HepG2 (cell line): Measurements from ENCODE around the gene PLXNA4. TPM values are rescaled to one million over a fixed set of nuclear protein-coding genes. Genes with fewer than 3 reads are reported as not detected.

Experiments
- ATAC-seq: fragments of 200-7000 bp; cut with Tn5 transposase; 3 replicates; pipeline ENCODE4 v1.9.1; 2020; ENCODE audit warnings: mild to moderate bottlenecking, moderate library complexity
- BruUV-seq: library from RNA; stranded (reverse); fragments of 400-500 nt; replicated peaks from 2 replicates; lab custom pipeline; 2021; lab: Mats Ljungman, UMichigan
- CTCF ChIA-PET: fragments of 300-600 bp; formaldehyde crosslinking; extraction: SDS; loops from one replicate; lab custom pipeline; 2021; ENCODE audit warnings: low total read pairs, inconsistent platforms, low intra/inter-chr PET ratio; lab: Yijun Ruan, JAX
- POLR2A ChIA-PET: fragments of 350-600 bp; sonication (Branson Sonifier 250); formaldehyde crosslinking; loops from one replicate; lab custom pipeline; 2020; ENCODE audit warnings: antibody characterized with exemption, inconsistent platforms; lab: Yijun Ruan, JAX
- DNase-seq: peaks from one replicate; pipeline ENCODE4 v3.0.0-alpha.2; 2015; ENCODE audit warnings: low spot score
- FAIRE-seq: peaks from 3 replicates; lab custom pipeline; 2011; peaks lifted over from hg19 to GRCh38; lab: Jason Lieb, UNC
- H2AFZ ChIP-seq: one replicate; pipeline ENCODE4 v1.6.1; 2011; ENCODE audit warnings: low read length, inconsistent platforms
- H3K27ac ChIP-seq: fragments of 300-600 bp; 3 replicates; pipeline ENCODE4 v1.8.0; 2011; ENCODE audit warnings: mixed run types, mild to moderate bottlenecking, mixed read lengths, low read length, inconsistent platforms; ENCODE audit not compliant: insufficient read depth; ENCODE audit errors: extremely low read length
- H3K27me3 ChIP-seq, 2 experiments: fragments of 200-600 bp in 1 of 2; 2 replicates in 1 of 2; 3 replicates in 1 of 2; pipeline versions ENCODE4 v1.6.0 to v1.8.0; 2011; ENCODE audit warnings: low read length in 2 of 2, mild to moderate bottlenecking in 2 of 2, moderate library complexity in 2 of 2, inconsistent platforms in 1 of 2; ENCODE audit not compliant: insufficient read depth in 2 of 2, control insufficient read depth in 1 of 2
- H3K36me3 ChIP-seq, 2 experiments: fragments of 200-600 bp in 1 of 2; replicated peaks in 1 of 2; 2 replicates in 1 of 2; 3 replicates in 1 of 2; pipeline versions ENCODE4 v1.5.1 to v1.8.0; 2011; ENCODE audit warnings: low read length in 2 of 2, inconsistent platforms in 1 of 2; ENCODE audit not compliant: insufficient read depth in 2 of 2, control insufficient read depth in 1 of 2
- H3K4me1 ChIP-seq: 2 replicates; pipeline ENCODE4 v1.5.1; 2012; ENCODE audit warnings: low read length, inconsistent platforms; ENCODE audit not compliant: insufficient read depth
- H3K4me2 ChIP-seq: 2 replicates; pipeline ENCODE4 v1.6.0; 2011; ENCODE audit warnings: low read depth, low read length, inconsistent platforms
- H3K4me3 ChIP-seq, 3 experiments: fragments of 200-600 bp in 1 of 3; sonication (generic), shearing (Covaris generic) in 1 of 3; replicated peaks in 1 of 3; 2 replicates each; pipeline ENCODE4 v1.5.1; 2011 to 2016; ENCODE audit warnings: low read length in 3 of 3, inconsistent platforms in 2 of 3, low read depth in 2 of 3, mild to moderate bottlenecking in 2 of 3, control low read depth in 1 of 3, mixed read lengths in 1 of 3; ENCODE audit not compliant: insufficient read depth in 1 of 3
- H3K79me2 ChIP-seq: one replicate; pipeline ENCODE4 v1.6.1; 2011; ENCODE audit warnings: low read length, inconsistent platforms; ENCODE audit not compliant: insufficient read depth
- H3K9ac ChIP-seq: 2 replicates; pipeline ENCODE4 v1.6.0; 2011; ENCODE audit warnings: mild to moderate bottlenecking, low read depth, low read length, inconsistent platforms; ENCODE audit not compliant: insufficient read depth
- H3K9me3 ChIP-seq: 2 replicates; pipeline ENCODE4 v1.5.1; 2012; ENCODE audit warnings: mild to moderate bottlenecking, low read length
- H4K20me1 ChIP-seq: 2 replicates; pipeline ENCODE4 v1.6.0; 2011; ENCODE audit warnings: inconsistent platforms, mild to moderate bottlenecking, low read length, moderate library complexity; ENCODE audit not compliant: insufficient read depth
- ARNTL ChIP-seq: sonication (generic); formaldehyde crosslinking; IDR thresholded peaks from 2 replicates; pipeline ENCODE4 v1.4.0; 2020; ENCODE audit warnings: mild to moderate bottlenecking, missing genetic modification reagents
- CEBPB ChIP-seq: IDR thresholded peaks from 2 replicates; pipeline ENCODE4 v1.6.1; 2011; ENCODE audit warnings: low read depth, low read length, improper control_type of control experiment, borderline replicate concordance
- MBD4 ChIP-seq: IDR thresholded peaks from 2 replicates; pipeline ENCODE4 v1.6.1; 2012; ENCODE audit warnings: low read length, inconsistent platforms, borderline replicate concordance
- NR2F2 ChIP-seq: IDR thresholded peaks from 2 replicates; pipeline ENCODE4 v1.6.1; 2012; ENCODE audit warnings: low read depth, inconsistent platforms, borderline replicate concordance
- PHF8 ChIP-seq: sonication (generic); formaldehyde crosslinking; IDR thresholded peaks from 2 replicates; pipeline ENCODE4 v1.5.0; 2020; ENCODE audit warnings: missing genetic modification reagents
- POLR2A ChIP-seq, 2 experiments: IDR thresholded peaks; 2 replicates each; pipeline ENCODE4 v1.6.1; 2011; ENCODE audit warnings: low read depth in 2 of 2, low read length in 2 of 2, mild to moderate bottlenecking in 1 of 2, moderate library complexity in 1 of 2; ENCODE audit not compliant: insufficient read depth in 1 of 2
- POLR2AphosphoS2 ChIP-seq: IDR thresholded peaks from 2 replicates; pipeline ENCODE4 v1.6.1; 2011; ENCODE audit warnings: low read depth, low read length, improper control_type of control experiment
- SAP130 ChIP-seq: IDR thresholded peaks from 2 replicates; pipeline ENCODE4 v1.6.1; 2016; ENCODE audit warnings: low read depth
- SIN3B ChIP-seq: fragments of 150-350 bp; IDR thresholded peaks from 2 replicates; pipeline ENCODE4 v1.6.1; 2014; ENCODE audit warnings: low read length
- SMARCE1 ChIP-seq: fragments of 450-650 bp; IDR thresholded peaks from 2 replicates; pipeline ENCODE4 v1.6.1; 2017; ENCODE audit warnings: borderline replicate concordance
- SP140L ChIP-seq: sonication (generic); formaldehyde crosslinking; IDR thresholded peaks from 2 replicates; pipeline ENCODE4 v1.4.0; 2020; ENCODE audit warnings: missing genetic modification reagents, borderline replicate concordance
- THRA ChIP-seq: sonication (generic); formaldehyde crosslinking; IDR thresholded peaks from 2 replicates; pipeline ENCODE4 v1.4.0; 2020; ENCODE audit warnings: missing genetic modification reagents, borderline replicate concordance
- ZBTB26 ChIP-seq: IDR thresholded peaks from 2 replicates; pipeline ENCODE4 v1.6.1; 2016; ENCODE audit warnings: missing compliant biosample characterization, missing genetic modification reagents, borderline replicate concordance
- ZKSCAN8 ChIP-seq: IDR thresholded peaks from 2 replicates; pipeline ENCODE4 v1.6.1; 2016; ENCODE audit warnings: borderline replicate concordance, missing genetic modification reagents, missing compliant biosample characterization
- ZNF18 ChIP-seq: sonication (generic); formaldehyde crosslinking; IDR thresholded peaks from 2 replicates; pipeline ENCODE4 v1.8.0; 2022; ENCODE audit warnings: mild to moderate bottlenecking, missing genetic modification reagents; ENCODE audit not compliant: insufficient replicate concordance
- ZNF343 ChIP-seq: sonication (generic); formaldehyde crosslinking; IDR thresholded peaks from 2 replicates; pipeline ENCODE4 v1.4.0; 2020; ENCODE audit warnings: mild to moderate bottlenecking, missing genetic modification reagents
- ZNF446 ChIP-seq: sonication (generic); formaldehyde crosslinking; IDR thresholded peaks from 2 replicates; pipeline ENCODE4 v1.5.0; 2020; ENCODE audit warnings: mild to moderate bottlenecking, missing genetic modification reagents
- ZSCAN20 ChIP-seq: sonication (generic); formaldehyde crosslinking; IDR thresholded peaks from 2 replicates; pipeline ENCODE4 v1.4.0; 2020; ENCODE audit warnings: missing genetic modification reagents, mild to moderate bottlenecking, borderline replicate concordance
- ZXDC ChIP-seq: sonication (generic); formaldehyde crosslinking; IDR thresholded peaks from 2 replicates; pipeline ENCODE4 v1.5.0; 2020; ENCODE audit warnings: mild to moderate bottlenecking, missing genetic modification reagents
- WGBS: methylation state at CpG from one replicate; pipeline ENCODE4 v1.1.6; 2017; ENCODE audit warnings: low lambda C conversion rate; 5-methylcytosine and 5-hydroxymethylcytosine counted together
- in situ Hi-C: cut with HindIII; loops from 2 replicates; pipeline ENCODE4 v1.10.0; 2017; ENCODE audit warnings: low pct_unique_long_range_greater_than_20kb; ENCODE audit not compliant: extremely low pct_ligation_motif_present
- intact Hi-C: fragments of 100-400 bp; cut with micrococcal nuclease; formaldehyde crosslinking; loops from one replicate; pipeline ENCODE4 v1.10.0; 2022; ENCODE audit not compliant: unreplicated experiment
- polyA plus RNA-seq, 8 experiments: library from polyadenylated mRNA; depleted of rRNA in 3 of 8; stranded (reverse) in 7 of 8; unstranded in 1 of 8; fragments of >200 nt; fragmentation: Illumina TruSeq in 4 of 8; extraction: Trizol in 4 of 8; gene quantifications; 2 replicates each; pipeline versions ENCODE4 v1.2.1 to v1.2.3, GENCODE V29; 2011 to 2016; ENCODE audit warnings: low read depth in 4 of 8, missing spikeins in 1 of 8, mixed read lengths in 1 of 8; ENCODE audit not compliant: insufficient read depth in 1 of 8
- total RNA-seq, 5 experiments: library from RNA; depleted of rRNA; stranded (reverse); fragments of >200 nt; fragmentation: Illumina TruSeq; extraction: Trizol; gene quantifications; 2 replicates each; pipeline ENCODE4 v1.2.3, GENCODE V29; 2016; ENCODE audit warnings: low read depth in 1 of 5

The PLXNA4 gene
- total and polyA plus RNA-seq, 2 of the 13 experiments (the other 11 are each of a cell fraction or from before 2014, with no cell fraction given) = 0.01 to 0.04 TPM

GRCh38 chr7:132354527-132354926 is 221.7 kb downstream of the PLXNA4 start (continued):
- TF ChIP-seq ARNTL (CRISPR knock-in tag) = no peak
- TF ChIP-seq PHF8 (CRISPR knock-in tag) = no peak

GRCh38 chr7:132353936-132354335 is 222.3 kb downstream of the PLXNA4 start:
- WGBS = 2% methylated on average over 4 of the region's 5 CpGs
- no TSS peak for BruUV-seq
- TF ChIP-seq ZBTB26 (CRISPR knock-in tag) = no peak
- TF ChIP-seq ZNF18 = no peak
- no peak for TF ChIP-seq SP140L (CRISPR knock-in tag)
- TF ChIP-seq CEBPB = no peak
- TF ChIP-seq ZKSCAN8 = no peak
- no peak for TF ChIP-seq NR2F2
- no peak for TF ChIP-seq SIN3B
- no peak for TF ChIP-seq ZNF446
- no peak for TF ChIP-seq POLR2A (IDR thresholded peaks at IDR 0.05; ENCODE audit: insufficient read depth in 1 of 2, low read depth in 2 of 2, low read length in 2 of 2)
- TF ChIP-seq MBD4 = no peak
- TF ChIP-seq THRA (CRISPR knock-in tag) = no peak
- TF ChIP-seq ZSCAN20 = no peak
- TF ChIP-seq ZNF343 = no peak
- no peak for TF ChIP-seq ZXDC (CRISPR knock-in tag)
- no peak for TF ChIP-seq POLR2AphosphoS2
- no peak for TF ChIP-seq SMARCE1
- no peak for TF ChIP-seq SAP130 (CRISPR knock-in tag)

More at GRCh38 chr7:132353936-132354335, 222.3 kb downstream of the PLXNA4 start:
- no peak overlapping the region for H2AFZ ChIP-seq
- no peak overlapping the region for H3K4me3 ChIP-seq
- FAIRE-seq (no peak), DNase-seq (no peak), ATAC-seq (no peak)
- peaks cover 0 to 14% of the 10 kb centered on the region in 2 experiments; a peak in 3 of 5 replicates for H3K27me3 ChIP-seq
- intact Hi-C loops = no loop called here
- H3K27ac ChIP-seq = no peak overlapping the region
- ChIA-PET POLR2A (no interaction called here), CTCF (no interaction called here)
- H4K20me1 ChIP-seq = no peaks in the 10 kb centered on the region
- in situ Hi-C loops = no loop called here
- no peaks in the 10 kb centered on the region for H3K9me3 ChIP-seq
- no peak overlapping the region for H3K4me2 ChIP-seq
- no peaks in the 10 kb centered on the region for H3K79me2 ChIP-seq
- H3K9ac ChIP-seq = no peak overlapping the region
- no peaks in the 10 kb centered on the region for H3K36me3 ChIP-seq
- H3K4me1 ChIP-seq = no peaks in the 10 kb centered on the region
